GM21447 (cell line): ENCODE measurements around the gene ADK.
A peak's percentile ranks its signal among the peaks of the same experiment; 100 is the strongest.
"Not testable (repeated sequence)": the region's sequence is repeated elsewhere in the genome, so short reads cannot be mapped to it uniquely, and the experiment has no call there.

ENCODE experiments used
- ATAC-seq: cut with Tn5 transposase; IDR thresholded peaks from one replicate; pipeline ENCODE4 v1.9.1; 2021; ENCODE audit not compliant: unreplicated experiment

ADK gene

DNA sequence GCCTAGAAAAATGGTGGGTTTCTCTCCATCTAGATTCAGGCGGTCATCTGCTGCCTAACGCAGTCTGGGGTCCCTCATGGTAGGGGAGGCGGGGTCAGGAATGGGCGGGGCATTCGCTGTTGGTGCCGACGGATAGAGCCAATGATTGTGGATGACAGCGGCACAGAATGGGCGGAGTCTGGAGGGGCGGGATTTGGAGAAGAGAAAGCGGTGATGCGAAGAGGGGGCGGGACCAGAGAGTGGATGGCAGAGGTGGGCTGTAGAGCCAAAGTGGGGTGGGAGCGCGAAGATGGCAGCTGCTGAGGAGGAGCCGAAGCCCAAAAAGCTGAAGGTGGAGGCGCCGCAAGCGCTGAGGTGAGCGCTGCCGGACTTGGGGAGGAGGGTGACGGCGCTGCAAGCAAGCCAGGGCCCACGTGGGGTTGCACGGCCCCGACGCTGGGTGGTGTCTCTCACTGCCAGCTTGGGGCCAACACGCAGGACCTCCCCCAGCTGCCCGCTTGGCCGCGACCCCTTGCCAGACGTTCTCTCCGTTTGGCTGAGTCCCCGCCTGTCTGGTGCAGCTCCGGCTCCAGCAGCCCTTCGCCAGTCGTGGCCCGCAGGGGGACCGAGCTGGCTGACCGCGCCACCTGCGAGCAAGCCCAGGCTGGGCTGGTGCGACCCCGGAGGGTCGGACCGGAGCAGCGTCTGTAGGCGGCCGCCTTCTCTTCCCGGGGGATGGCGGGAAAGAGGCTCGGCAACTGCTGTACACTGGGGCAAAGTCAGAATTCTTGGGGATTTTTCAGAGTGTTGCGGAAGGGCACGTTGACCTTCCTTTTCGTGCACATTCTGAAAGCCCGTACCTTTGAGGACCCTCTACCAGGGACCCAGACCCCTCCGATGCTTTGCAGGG, at the start of gene ADK:
Gene ADK (plus strand): TSS at position 232 of the 889 bp plus-strand sequence. CDS start 58 bp downstream, at position 290.
- ATAC-seq = peak; percentile 81

DNA sequence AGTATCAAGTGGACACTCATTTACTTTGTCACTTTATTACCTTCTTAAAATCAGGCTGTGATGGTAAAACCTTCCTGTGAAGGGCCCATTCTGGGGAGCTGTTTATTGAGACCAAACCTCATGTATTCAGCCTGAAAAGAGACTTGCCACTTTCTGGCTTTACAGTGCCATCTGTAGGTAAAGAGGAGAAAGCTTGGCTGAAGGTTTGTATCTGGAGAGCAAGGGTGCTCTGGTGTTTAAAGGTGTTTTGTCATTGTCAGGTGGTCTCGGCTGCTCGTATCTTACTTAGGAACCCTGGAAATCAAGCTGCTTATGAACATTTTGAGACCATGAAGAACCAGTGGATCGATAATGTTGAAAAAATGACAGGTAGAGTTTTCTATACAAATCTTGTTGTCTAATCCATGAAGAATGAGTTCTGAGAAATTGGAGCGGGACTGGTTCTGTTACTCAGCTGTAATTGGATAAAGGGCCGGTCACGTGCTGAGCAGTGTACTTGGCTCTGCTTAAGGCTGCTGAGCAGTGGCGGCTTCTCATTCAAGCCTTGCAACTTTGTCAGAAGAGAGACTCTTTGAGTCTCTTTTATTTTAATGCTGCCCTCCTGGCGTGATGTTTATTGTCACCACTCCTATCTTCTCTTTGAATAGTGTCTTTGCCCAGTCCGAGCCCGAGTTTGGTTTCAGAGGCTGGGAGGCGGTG, 47.3 kb upstream of the ADK start:
- ATAC-seq = no peak

DNA sequence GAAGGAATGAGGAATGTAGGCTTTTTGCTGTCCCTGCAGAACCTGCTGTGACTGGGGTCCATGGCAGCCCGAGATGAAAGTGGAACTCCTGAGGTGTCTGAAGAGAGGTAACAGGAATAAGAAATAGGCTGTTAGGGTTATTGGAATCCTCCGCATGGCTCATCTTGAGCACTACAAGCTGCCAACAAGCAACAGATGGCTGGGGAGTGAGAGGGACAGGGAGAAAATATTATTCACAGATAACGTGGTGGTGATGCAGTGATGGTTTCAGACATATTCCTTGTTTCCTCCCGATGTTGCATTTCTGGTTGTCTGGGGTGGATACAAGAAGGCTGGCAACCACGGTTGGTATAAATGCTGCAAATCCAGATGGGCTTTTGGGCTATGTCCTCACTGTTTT, 46.5 kb upstream of the ADK start:
- ATAC-seq = no peak

DNA sequence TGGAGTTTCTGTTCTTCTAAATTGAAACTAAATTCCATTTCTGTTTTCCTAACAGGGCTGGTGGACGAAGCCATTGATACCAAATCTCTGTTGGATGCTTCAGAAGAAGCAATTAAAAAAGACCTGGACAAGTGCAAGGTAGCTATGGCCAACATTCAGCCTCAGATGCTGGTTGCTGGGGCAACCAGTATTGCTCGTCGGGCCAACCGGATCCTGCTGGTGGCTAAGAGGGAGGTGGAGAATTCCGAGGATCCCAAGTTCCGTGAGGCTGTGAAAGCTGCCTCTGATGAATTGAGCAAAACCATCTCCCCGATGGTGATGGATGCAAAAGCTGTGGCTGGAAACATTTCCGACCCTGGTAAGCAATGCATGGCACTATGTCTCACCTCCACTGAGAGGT, 46.0 kb upstream of the ADK start:
- ATAC-seq = no peak

DNA sequence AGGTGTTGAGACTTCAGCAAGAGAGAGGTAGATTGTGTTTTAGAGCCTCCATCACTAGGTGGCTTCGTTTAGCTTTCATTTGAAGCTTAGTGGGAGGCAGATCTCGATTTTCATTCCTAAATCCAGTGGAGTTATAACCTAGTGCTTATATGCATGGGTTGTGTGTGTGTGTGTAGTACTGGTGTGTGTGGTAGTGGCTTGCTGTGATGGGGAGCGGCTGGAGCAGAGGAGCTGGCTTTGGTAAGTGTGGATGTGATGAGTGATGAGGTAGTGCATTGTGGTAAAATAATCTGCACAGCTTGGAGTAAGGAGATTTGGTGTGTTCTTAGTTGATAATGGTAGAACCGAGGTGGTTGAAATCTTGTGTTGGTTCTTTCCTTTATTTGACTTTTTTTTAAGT, 43.6 kb upstream of the ADK start:
- ATAC-seq = no peak

DNA sequence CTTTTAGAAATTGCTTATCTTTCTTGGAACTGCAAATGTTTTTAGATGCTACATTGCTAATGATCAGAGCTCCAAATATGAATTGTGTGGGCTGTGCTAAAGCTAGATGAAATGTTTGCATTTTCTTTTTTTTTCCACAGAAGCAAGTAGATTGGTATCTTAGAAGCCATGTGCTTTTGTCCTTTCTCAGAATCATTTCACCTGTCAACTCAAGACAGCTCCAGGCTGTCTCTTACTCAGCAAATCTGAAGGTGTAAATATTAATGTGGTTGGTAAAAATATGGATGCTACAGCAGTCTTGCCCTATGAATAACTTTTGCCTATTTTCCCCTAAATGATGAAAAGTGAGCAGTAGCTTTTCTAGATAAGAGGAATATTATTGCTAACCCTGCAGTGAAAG, 41.6 kb upstream of the ADK start:
- no peak for ATAC-seq

DNA sequence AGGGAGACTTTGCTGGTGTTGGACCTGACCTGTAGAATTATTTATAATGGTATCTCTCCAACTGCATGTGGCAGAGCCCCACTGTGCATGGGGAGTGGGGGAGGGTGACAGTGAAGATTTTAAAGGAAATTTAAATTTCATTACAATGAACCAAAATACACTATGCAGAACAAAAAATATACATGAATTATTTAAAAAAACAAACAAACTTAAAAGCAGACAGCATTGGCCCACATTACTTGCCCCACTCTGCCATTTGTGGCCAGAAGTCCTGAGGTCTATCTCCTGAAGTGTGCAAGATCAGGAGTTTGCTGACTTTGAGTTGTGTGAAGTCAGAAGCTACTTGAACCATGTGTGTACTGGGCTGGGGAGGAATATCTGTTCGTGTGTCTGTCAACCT, 40.9 kb upstream of the ADK start:
- no peak for ATAC-seq

DNA sequence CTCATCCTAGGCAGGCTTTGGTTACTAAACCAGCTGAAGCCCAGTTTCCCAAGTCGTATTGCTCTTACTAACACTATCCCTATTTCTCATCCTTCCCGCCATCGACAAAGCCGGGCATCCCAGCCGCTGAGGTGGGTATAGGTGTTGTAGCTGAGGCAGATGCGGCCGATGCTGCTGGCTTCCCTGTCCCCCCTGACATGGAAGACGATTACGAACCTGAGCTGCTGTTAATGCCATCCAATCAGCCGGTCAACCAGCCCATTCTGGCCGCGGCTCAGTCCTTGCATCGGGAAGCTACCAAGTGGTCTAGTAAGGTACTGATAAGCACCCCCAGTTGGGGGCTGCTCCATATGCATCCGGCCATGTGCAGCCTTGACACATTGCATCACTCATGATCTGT, 39.2 kb upstream of the ADK start:
- no peak for ATAC-seq

DNA sequence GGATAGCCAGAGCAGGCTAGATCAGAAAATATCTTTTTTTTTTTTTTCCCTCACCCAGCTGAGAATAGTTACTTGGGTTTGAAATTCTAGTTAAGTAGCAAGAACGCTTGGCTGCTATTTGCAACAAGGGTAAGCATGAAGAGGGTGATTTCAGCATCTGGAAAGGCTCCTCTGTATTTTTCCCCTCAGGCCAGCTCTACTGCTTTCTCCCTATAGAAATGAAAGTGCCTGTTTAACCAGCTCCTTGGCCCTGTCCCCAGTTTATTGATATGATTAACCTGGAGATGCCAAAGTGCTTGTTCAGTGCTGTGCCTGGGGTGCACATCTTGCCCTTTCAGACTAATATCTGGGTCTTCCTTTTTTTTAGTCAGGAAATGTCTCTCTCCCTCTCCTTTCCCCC, 37.5 kb upstream of the ADK start:
- no peak for ATAC-seq

DNA sequence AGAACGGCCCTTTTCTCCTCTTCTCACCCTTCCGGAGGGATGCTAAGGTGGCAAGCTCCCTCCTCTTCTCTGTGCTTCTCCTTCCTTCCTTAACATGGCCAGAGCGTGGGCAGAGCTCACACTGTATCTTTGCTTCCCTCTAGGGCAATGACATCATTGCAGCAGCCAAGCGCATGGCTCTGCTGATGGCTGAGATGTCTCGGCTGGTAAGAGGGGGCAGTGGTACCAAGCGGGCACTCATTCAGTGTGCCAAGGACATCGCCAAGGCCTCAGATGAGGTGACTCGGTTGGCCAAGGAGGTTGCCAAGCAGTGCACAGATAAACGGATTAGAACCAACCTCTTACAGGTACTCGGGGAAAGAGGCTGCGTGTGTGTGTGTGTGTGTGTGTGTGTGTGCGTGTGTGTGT, 37.0 kb upstream of the ADK start:
- no peak for ATAC-seq

DNA sequence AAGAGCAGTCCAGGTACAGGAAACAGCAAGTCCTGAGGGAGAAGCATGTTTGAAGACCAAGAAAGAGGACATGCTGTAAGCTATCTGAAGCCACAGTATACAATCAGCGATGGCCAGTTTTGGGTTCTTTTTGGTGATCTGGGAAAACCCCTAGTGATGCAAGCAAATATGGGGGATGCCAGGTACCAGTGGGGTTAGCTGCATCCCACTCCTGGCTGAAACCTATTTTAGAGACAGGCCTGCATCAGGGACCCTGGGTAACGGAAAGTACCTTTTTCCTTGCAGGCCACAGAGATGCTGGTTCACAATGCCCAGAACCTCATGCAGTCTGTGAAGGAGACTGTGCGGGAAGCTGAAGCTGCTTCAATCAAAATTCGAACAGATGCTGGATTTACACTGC, 33.3 kb upstream of the ADK start:
- ATAC-seq = no peak

DNA sequence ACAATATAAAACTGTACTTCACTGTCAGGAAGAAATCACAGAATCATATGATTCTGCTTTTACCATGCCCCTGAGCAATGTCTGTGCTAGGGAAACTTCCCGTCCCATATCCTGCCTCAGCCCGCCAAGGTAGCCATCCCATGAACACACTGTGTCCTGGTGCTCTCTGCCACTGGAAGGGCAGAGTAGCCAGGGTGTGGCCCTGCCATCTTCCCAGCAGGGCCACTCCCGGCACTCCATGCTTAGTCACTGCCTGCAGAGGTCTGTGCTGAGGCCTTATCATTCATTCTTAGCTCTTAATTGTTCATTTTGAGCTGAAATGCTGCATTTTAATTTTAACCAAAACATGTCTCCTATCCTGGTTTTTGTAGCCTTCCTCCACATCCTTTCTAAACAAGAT, 32.2 kb upstream of the ADK start:
- no peak for ATAC-seq

DNA sequence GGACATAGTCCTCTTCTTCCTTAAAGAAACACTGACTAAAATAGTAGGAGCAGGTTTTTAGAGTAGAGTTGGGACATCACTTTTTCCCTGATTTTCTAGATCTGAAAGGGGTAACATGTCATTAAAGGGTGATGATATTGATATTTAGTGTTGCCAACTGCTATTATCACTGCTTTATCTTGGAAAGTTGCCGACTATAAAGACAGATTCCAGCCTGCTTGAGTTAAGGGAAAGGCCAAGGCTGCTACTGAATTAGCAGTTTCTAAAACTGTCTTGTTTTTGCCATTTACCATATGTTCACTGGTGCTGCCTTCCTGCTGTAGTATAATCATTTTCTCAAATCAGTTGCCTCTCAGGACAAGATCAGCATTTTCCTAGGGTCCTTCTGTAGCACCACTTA, 30.1 kb upstream of the ADK start:
- ATAC-seq = no peak

DNA sequence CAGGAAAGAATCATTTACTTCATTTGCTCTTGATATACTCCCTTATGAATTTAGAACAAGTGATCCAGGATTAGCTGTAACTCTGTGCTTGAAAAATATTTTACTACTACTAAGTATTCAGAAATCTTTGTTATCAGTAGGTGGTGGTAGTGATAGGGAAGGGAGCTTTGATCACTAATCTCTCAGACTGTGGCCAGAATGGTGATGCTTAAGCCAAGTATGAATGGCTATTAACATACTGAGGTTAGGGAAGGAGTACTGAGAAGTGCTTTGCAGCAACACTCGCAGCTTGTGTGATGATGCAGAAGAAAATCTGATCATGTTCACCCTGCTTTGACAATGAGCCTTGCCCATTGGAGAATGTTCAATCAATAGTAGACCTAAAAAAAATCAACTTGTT, 29.7 kb upstream of the ADK start:
- no peak for ATAC-seq

DNA sequence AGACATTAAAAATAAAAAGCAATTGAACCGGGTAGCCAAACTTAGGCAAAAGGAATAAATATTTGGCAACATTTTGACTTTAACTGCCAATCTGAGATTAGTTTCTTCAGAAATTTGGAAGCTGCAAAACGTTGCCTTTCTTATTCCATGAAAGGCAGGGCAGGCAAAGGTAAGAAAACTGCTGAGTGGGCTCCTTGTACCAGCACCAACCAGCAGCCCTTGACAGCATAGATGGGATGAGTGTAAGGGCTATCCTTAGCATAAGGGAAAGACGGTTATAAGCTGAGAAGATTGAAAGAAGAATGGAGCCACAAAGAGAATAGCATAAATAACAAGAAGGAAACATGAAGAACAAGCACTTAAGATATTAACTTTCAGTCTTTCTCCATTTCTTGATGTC, 29.0 kb upstream of the ADK start:
- ATAC-seq = no peak

DNA sequence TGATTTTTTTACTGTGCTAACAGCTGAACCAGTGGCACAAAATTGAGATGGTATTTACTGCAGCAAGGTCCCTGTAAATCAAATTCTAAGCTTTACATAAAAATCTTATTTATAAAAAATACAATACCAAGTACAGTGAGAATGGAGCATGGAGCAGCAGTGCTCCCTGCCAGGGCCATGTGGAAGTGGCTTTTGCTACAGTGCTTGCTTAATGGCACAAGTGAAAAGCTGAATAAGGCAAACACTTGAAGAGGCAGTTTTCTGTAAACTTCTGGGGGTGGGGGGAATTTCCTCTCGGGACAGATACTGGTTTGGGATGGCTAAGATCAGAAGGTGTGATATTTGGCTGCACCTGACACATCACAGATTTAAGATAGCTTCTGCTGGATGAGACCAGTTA, 27.9 kb upstream of the ADK start:
- ATAC-seq = no peak

DNA sequence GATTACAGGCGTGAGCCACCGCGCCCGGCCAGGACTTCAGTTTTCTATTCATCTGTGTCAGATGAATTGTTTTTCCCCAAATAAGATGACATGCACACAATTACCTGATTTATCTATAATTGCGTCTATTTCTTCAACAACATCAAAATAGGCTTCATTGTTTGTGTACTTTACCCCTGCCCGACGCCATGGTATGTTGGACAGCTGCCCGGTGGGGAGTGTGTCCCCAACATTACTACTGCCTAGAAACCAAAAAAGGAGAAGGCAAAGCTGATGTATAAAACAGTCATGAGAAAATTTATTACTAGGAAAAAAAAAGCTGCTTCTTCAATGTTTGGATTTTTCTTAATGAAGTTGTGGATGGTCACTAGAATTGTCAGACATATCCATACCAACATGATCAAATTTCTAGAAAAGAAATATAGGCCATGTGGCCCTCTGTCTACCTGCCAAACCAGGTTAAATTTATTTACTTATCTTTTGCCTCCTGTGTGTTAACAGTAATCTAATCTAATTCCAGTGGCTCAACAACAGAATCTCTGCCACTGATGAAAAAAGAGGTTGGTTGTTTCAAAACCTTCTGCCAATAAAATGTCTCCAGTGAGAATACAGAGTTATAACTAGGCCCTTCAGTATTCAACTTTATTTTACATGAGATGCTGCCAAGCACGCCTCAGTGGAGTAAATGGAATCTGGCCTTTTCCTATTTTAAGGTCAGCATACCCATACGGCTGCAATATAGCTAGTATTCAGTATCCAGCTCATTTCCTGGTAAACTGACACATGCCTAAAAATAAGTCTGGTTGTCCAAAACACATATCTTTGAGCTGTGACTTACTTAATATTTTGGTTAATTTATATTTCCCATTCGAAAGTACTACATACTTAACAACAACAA, 16.8 kb upstream of the ADK start:
- ATAC-seq = no peak

DNA sequence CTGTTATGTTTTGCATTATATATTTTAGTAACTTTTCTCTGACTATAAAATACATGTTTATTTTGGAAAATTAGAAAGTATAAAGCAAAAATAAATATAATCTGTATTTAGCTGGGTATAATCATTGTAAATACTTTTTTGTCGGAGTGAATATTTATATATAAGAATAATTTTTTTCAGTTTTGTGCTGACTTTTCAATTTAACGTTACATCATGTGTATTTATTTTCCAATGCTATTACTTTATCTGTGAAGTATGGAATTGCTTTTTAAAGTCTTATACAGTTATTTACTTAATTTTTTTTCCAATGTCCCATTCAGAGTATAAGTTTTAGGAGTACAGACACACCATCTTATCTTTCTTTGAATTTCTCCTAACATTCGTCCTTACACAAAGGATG, 15.6 kb upstream of the ADK start:
- ATAC-seq = no peak

DNA sequence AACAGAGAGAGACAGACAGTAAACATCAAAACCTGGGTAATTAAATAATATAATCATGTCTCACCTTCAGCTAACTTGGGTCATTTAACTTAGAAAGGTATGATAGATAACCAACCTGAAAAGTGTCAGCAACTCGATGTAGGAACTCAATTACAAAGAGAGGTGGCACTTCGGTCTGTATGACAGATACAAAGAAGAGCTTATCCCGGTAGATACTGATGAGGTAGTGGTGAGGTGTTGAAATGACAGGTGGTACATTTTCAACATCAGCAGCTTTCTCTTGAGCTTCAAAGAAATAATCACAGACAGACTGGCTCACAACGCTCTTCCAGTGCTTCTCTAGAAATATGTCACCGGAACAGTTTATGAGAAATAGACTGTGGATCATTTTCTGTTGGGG, 13.0 kb upstream of the ADK start:
- no peak for ATAC-seq

DNA sequence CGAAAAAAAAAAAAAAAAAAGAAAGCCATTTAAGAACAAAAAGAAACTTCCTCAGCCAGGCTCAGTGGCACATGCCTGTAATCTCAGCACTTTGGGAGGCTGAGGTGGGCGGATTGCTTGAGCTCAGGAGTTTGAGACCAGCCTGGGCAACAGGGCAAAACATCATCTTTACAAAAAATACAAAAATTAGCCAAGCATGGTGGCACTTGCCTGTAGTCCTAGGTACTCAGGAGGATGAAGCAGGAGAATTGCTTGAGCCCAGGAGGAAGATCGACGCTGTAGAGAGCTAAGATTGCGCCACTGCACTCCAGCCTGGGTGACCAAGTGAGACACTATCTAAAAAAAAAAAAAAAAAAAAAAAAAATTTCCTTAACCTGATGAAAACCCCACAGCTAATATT, 12.4 kb upstream of the ADK start:
- not testable (repeated sequence) for ATAC-seq

DNA sequence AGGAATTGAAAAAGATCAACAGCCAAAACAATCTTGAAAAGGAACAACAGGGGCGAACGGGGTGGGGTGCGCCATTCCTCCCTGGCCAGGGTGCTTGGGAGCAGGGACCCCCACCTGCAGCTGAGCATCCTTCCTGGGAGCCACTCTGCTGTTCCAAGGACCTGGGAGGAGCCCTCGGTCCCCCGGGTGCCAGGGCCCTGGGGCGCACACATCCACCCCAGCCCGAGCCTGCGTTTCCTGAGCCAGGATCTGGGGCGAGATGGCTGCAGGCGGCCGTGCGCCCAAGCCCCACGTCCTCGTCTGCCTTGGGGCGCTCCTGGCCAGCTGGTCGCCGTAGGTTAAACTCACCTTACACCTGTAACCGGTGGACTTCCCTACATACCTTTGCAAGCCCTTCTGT, 11.0 kb upstream of the ADK start:
- no peak for ATAC-seq

DNA sequence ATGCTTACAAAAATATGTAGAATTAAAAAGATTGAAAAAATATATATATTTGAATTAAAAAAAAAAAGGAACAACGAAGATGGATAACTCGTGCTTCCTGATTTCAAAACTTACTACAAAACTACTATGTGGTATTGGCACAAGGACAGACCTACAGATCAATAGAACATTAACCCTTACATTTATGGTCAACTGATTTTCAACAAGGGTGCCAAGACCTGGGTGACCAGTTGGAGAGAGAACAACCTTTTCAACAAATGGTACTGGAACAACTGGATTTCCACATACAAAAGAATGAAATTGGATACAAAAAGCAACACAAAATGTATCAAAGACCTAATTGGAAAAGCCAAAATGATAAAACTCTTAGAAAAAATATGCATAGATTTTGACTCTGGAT, 10.5 kb upstream of the ADK start:
- ATAC-seq = no peak
